ENCODE results near the gene VPS16.
"Not testable (repeated sequence)": the region's sequence is repeated elsewhere in the genome, so short reads cannot be mapped to it uniquely, and the experiment has no call there.

VPS16 gene

DNA sequence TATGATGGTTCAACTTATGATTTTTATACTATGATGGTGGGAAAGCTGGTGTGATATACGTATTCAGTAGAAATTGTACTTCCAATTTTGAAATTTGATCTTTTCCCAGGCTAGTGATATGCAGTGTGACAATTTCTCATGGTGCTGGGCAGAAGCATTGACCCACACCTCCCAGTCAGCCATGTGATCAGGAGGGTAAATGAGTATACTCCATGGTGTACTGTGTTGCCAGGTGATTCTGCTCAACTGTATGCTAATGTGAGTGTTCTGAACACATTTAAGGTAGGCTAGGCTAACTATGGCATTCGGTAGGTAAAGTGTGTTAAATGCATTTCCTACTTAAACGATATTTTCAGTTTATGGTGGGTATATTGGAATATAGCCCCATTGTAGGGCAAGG lies 51.8 kb downstream of the VPS16 start:
- peaks cover 10% of the 10 kb centered on the region for H3K4me1 ChIP-seq (ENCODE audit: control insufficient read depth, insufficient read depth, low read length)
- no peaks in the 10 kb centered on the region for H3K9me3 ChIP-seq (replicated peaks; ENCODE audit: low read length)
- no peak overlapping the region for H3K4me3 ChIP-seq (ENCODE audit: low read length)
- no peaks in the 10 kb centered on the region for H3K36me3 ChIP-seq (ENCODE audit: insufficient read depth, low read length)
- H3K9ac ChIP-seq (ENCODE audit: low read depth, low read length): no peak overlapping the region
- H3K4me2 ChIP-seq (ENCODE audit: low read length): no peak overlapping the region
- H3K27me3 ChIP-seq (ENCODE audit: control insufficient read depth, insufficient read depth, low read length): no peaks in the 10 kb centered on the region

DNA sequence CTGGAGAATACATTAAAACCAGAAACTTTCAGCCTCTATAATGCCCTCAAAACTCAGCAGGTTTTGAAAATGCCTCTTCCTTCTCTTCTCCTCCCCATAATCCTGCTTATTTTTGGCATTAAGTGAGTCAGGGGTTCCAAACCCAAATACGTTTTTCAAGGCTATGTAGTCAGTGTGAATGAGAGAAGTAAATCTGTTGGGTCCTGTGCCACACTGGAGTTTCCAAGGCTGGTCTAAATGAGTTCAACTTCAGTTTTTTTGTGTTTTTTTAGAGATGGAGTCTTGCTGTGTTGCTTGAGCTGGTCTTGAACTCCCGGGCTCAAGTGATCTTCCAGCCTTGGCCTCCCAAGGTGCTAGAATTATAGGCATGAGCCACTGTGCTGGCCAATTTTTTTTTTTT lies 53.7 kb downstream of the VPS16 start:
- H3K9me3 ChIP-seq (replicated peaks; ENCODE audit: low read length): no peaks in the 10 kb centered on the region
- H3K4me2 ChIP-seq (ENCODE audit: low read length): no peak overlapping the region
- no peaks in the 10 kb centered on the region for H3K27me3 ChIP-seq (ENCODE audit: control insufficient read depth, insufficient read depth, low read length)
- peaks cover 10% of the 10 kb centered on the region for H3K4me1 ChIP-seq (ENCODE audit: control insufficient read depth, insufficient read depth, low read length)
- H3K36me3 ChIP-seq (ENCODE audit: insufficient read depth, low read length): no peaks in the 10 kb centered on the region
- no peak overlapping the region for H3K9ac ChIP-seq (ENCODE audit: low read depth, low read length)
- no peak overlapping the region for H3K4me3 ChIP-seq (ENCODE audit: low read length)

DNA sequence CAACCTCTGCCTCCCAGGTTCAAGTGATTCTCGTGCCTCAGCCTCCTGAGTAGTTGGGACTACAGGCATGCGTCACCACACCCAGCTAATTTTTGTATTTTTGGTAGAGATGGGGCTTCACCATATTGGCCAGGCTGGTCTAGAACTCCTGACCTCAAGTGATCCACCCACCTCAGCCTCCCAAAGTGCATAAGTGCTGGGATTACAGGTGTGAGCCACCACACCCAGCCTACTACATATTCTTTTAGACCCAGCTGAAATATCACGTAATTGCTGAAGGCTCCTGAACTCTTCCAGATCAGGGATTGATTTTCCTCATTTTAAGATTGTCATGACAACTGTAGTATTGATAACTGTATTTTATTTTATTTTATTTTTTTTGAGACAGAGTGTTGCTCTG lies 54.6 kb downstream of the VPS16 start:
- H3K9ac ChIP-seq (ENCODE audit: low read depth, low read length); H3K36me3 ChIP-seq (ENCODE audit: insufficient read depth, low read length); H3K27me3 ChIP-seq (ENCODE audit: control insufficient read depth, insufficient read depth, low read length); H3K4me3 ChIP-seq (ENCODE audit: low read length); H3K9me3 ChIP-seq (replicated peaks; ENCODE audit: low read length); H3K4me2 ChIP-seq (ENCODE audit: low read length): not testable (repeated sequence)
- peaks cover 10% of the 10 kb centered on the region for H3K4me1 ChIP-seq (ENCODE audit: control insufficient read depth, insufficient read depth, low read length)

DNA sequence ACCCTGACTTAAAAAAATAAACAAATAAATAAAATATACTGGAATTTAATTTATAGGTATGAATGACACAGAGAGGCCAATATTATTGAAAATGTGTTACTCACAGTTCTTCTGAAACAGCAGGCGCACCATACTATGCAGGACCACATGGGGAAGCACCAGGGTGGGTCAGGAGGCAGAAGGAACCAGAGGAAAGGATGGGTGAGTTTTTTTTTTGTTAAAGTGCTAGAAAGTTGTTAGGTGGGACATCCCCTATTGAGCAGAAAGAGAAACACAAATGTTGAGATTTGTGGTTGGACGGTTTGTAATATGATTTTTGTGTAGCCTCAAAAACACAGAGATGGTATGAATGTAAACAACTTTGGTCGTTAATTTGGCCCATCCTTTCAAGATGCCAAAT lies 58.7 kb downstream of the VPS16 start:
- no peaks in the 10 kb centered on the region for H3K27me3 ChIP-seq (ENCODE audit: control insufficient read depth, insufficient read depth, low read length)
- no peaks in the 10 kb centered on the region for H3K9me3 ChIP-seq (replicated peaks; ENCODE audit: low read length)
- no peak overlapping the region for H3K4me2 ChIP-seq (ENCODE audit: low read length)
- H3K4me1 ChIP-seq (ENCODE audit: control insufficient read depth, insufficient read depth, low read length): no peaks in the 10 kb centered on the region
- no peaks in the 10 kb centered on the region for H3K36me3 ChIP-seq (ENCODE audit: insufficient read depth, low read length)
- no peak overlapping the region for H3K9ac ChIP-seq (ENCODE audit: low read depth, low read length)
- no peak overlapping the region for H3K4me3 ChIP-seq (ENCODE audit: low read length)

DNA sequence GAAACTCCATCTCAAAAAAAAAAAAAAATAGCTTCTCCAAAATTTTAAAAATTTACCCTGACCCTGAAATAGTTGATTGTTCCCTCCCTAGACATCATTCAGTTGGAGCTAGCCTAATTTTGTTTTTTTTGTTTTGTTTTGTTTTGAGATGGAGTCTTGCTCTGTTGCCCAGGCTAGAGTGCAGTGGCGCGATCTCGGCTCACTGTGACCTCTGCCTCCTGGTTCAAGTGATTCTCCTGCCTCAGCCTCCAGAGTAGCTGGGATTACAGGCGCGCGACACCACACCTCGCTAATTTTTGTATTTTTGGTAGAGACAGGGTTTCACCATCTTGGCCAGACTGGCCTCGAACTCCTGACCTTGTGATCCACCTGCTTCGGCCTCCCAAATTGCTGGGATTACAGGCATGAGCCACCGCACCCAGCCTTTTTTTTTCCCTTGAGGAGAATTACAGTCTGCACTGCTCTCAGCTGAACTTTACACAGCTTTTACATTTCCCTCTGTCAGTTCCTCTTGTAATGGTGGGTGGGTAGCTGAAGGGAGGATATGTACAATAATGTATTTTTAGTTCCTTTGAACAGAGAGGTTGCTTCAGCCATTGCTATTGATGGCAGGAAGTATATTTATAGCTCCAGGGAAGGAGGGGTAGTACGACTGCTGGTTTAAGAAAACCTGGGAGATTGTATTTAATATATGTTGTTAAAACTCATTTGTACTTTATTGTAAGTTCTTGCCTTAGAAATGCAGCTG lies 60.5 kb downstream of the VPS16 start:
- no peaks in the 10 kb centered on the region for H3K36me3 ChIP-seq (ENCODE audit: insufficient read depth, low read length)
- no peaks in the 10 kb centered on the region for H3K4me1 ChIP-seq (ENCODE audit: control insufficient read depth, insufficient read depth, low read length)
- no peaks in the 10 kb centered on the region for H3K27me3 ChIP-seq (ENCODE audit: control insufficient read depth, insufficient read depth, low read length)
- no peak overlapping the region for H3K4me2 ChIP-seq (ENCODE audit: low read length)
- no peak overlapping the region for H3K9ac ChIP-seq (ENCODE audit: low read depth, low read length)
- no peaks in the 10 kb centered on the region for H3K9me3 ChIP-seq (replicated peaks; ENCODE audit: low read length)
- H3K4me3 ChIP-seq (ENCODE audit: low read length): no peak overlapping the region

DNA sequence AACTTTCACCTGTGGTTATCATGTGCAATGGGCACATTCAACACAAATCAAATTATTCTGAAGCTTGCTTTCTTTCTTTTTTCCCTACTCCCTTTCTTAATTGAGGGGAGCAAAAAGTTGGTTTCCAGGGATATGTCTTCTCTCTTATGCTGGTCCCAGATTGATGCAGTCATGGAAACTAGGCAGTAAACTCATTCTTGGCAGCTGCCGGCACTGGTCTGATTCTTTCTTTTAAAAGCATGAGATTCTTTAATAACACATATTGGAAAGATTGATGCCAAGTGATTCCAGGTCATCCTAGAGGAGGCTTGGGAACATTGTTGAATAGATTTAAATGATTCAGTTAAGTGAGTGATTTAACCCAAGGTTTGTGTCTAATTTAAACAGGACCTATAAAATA lies 61.7 kb downstream of the VPS16 start:
- Histone ChIP-seq H3K9me3 (replicated peaks; ENCODE audit: low read length) (no peaks in the 10 kb centered on the region), H3K9ac (ENCODE audit: low read depth, low read length) (no peak overlapping the region), H3K36me3 (ENCODE audit: insufficient read depth, low read length) (no peaks in the 10 kb centered on the region), H3K27me3 (ENCODE audit: control insufficient read depth, insufficient read depth, low read length) (no peaks in the 10 kb centered on the region), H3K4me1 (ENCODE audit: control insufficient read depth, insufficient read depth, low read length) (no peaks in the 10 kb centered on the region), H3K4me3 (ENCODE audit: low read length) (no peak overlapping the region), H3K4me2 (ENCODE audit: low read length) (no peak overlapping the region)

DNA sequence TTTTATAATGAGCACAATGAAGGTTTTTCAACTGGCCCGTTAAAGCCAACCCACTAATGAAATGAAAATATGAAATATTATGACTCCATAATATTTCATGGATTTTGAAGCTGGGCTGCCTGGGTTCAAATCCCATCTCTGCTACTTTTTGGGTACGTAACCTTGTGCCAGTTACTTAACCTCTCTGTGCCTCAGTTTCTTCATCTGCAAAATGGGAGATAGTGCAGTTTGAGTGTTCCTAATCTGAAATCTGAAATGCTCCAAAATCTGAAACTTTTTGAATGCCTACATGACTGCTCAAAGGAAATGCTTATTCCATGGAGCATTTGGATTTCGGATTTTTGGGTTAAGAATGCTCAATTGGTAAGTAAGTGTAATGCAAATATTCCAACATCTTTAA lies 62.3 kb downstream of the VPS16 start:
- H3K4me2 ChIP-seq (ENCODE audit: low read length): no peak overlapping the region
- no peaks in the 10 kb centered on the region for H3K9me3 ChIP-seq (replicated peaks; ENCODE audit: low read length)
- H3K9ac ChIP-seq (ENCODE audit: low read depth, low read length): no peak overlapping the region
- H3K36me3 ChIP-seq (ENCODE audit: insufficient read depth, low read length): no peaks in the 10 kb centered on the region
- peaks cover 3% of the 10 kb centered on the region for H3K4me1 ChIP-seq (ENCODE audit: control insufficient read depth, insufficient read depth, low read length)
- H3K27me3 ChIP-seq (ENCODE audit: control insufficient read depth, insufficient read depth, low read length): no peaks in the 10 kb centered on the region
- no peak overlapping the region for H3K4me3 ChIP-seq (ENCODE audit: low read length)

DNA sequence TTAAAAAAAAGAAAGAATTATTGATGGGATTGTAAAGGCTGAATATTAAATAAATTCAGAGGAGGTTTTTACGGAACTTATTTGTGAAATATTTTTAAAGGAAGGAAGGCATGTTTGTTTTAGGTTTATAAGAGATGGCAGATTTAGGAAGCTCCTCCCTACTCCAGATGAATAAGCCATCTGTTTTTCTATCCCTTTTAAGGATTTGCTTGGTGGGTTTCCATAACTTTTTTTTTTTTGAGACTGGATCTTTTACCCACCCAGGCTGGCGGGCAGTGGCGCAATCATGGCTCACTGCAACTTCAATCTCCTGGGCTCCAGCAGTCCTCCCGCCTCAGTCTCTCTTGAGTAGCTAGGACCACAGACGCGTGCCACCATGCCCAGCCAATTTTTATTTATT lies 63.1 kb downstream of the VPS16 start:
- Histone ChIP-seq H3K36me3 (ENCODE audit: insufficient read depth, low read length) (no peaks in the 10 kb centered on the region), H3K4me1 (ENCODE audit: control insufficient read depth, insufficient read depth, low read length) (peaks cover 3% of the 10 kb centered on the region), H3K9ac (ENCODE audit: low read depth, low read length) (no peak overlapping the region), H3K4me2 (ENCODE audit: low read length) (no peak overlapping the region), H3K9me3 (replicated peaks; ENCODE audit: low read length) (no peaks in the 10 kb centered on the region), H3K4me3 (ENCODE audit: low read length) (no peak overlapping the region), H3K27me3 (ENCODE audit: control insufficient read depth, insufficient read depth, low read length) (no peaks in the 10 kb centered on the region)

DNA sequence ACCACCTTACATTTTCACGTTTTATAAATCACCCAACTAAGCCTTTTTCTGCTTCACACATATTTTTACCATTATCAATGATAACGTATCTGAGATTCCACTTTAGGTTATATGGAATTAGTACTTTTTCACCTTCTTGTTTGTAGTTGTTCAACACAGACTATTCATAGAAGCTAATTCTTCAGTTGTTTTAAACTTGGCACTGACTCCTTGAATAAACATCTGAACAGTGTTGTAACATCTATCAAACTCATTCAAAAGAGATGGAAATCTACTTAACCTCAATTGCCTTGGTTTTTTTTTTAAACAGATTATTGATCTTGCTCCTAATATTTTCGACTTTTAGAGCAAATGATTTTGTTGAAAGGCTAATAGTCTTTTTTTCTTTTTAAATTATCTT lies 67.0 kb downstream of the VPS16 start:
- Histone ChIP-seq H3K4me1 (ENCODE audit: control insufficient read depth, insufficient read depth, low read length) (peaks cover 3% of the 10 kb centered on the region), H3K9me3 (replicated peaks; ENCODE audit: low read length) (no peaks in the 10 kb centered on the region), H3K9ac (ENCODE audit: low read depth, low read length) (no peak overlapping the region)

DNA sequence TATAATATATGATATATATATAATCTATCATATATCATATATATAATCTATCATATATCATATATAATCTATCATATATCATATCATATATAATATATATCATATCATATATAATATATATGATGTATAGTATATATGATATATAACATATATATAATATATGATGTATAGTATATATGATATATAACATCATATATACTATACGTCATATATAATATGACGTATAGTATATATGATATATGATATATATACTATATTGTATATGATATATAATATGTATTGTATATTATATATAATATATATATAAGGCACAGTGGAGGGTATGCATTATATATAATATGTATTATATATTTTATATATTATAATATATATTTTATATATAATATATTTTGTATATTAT lies 69.4 kb downstream of the VPS16 start:
- Histone ChIP-seq H3K4me2 (ENCODE audit: low read length) (no peak overlapping the region), H3K4me1 (ENCODE audit: control insufficient read depth, insufficient read depth, low read length) (peaks cover 3% of the 10 kb centered on the region), H3K9ac (ENCODE audit: low read depth, low read length) (no peak overlapping the region), H3K36me3 (ENCODE audit: insufficient read depth, low read length) (no peaks in the 10 kb centered on the region), H3K4me3 (ENCODE audit: low read length) (no peak overlapping the region), H3K27me3 (ENCODE audit: control insufficient read depth, insufficient read depth, low read length) (no peaks in the 10 kb centered on the region), H3K9me3 (replicated peaks; ENCODE audit: low read length) (no peaks in the 10 kb centered on the region)

More for the DNA sequence above, 67.0 kb downstream of the VPS16 start:
- Histone ChIP-seq H3K4me3 (ENCODE audit: low read length) (no peak overlapping the region), H3K36me3 (ENCODE audit: insufficient read depth, low read length) (no peaks in the 10 kb centered on the region), H3K27me3 (ENCODE audit: control insufficient read depth, insufficient read depth, low read length) (no peaks in the 10 kb centered on the region), H3K4me2 (ENCODE audit: low read length) (no peak overlapping the region)

DNA sequence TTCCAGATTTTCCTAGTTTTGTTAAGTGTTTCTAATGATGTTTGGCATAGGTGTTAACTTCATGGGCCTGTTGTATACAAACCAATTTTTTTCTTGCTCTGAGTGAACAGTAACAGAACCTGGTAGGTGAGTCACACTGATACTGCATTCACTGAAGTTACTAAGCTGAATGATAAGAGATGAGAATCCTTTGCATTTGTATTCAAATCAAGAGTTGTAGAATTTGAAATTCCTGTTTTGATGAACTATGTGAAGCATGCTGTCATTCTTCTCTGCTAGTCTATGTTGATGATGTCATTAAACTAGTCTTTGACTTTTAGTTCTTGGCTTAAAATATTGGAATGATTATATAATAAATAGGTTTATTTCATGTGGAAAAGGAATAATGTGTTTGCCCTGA lies 70.7 kb downstream of the VPS16 start:
- no peak overlapping the region for H3K9ac ChIP-seq (ENCODE audit: low read depth, low read length)
- H3K4me3 ChIP-seq (ENCODE audit: low read length): no peak overlapping the region
- peaks cover 3% of the 10 kb centered on the region for H3K4me1 ChIP-seq (ENCODE audit: control insufficient read depth, insufficient read depth, low read length)
- no peaks in the 10 kb centered on the region for H3K36me3 ChIP-seq (ENCODE audit: insufficient read depth, low read length)
- no peaks in the 10 kb centered on the region for H3K27me3 ChIP-seq (ENCODE audit: control insufficient read depth, insufficient read depth, low read length)
- no peak overlapping the region for H3K4me2 ChIP-seq (ENCODE audit: low read length)
- no peaks in the 10 kb centered on the region for H3K9me3 ChIP-seq (replicated peaks; ENCODE audit: low read length)

DNA sequence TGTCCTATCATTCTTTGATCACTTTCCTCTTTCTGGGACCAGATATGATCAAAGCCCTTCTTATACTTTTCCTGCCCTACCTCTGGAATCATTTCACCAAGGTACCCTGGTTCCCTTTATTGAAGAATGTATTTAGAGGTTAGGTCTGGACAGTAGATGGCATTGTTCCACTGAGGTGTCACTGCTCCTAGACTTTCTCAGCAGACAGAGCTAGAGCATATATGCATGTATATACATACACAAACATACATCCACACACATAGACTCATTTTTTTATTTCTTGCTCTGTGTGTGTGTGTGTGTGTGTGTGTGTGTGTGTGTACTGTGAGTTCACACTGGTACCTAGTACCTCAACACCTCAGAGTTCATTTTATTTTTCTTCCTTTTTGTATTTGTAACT lies 73.6 kb downstream of the VPS16 start:
- no peak overlapping the region for H3K9ac ChIP-seq (ENCODE audit: low read depth, low read length)
- no peak overlapping the region for H3K4me3 ChIP-seq (ENCODE audit: low read length)
- no peaks in the 10 kb centered on the region for H3K4me1 ChIP-seq (ENCODE audit: control insufficient read depth, insufficient read depth, low read length)

More for the DNA sequence above, 73.6 kb downstream of the VPS16 start:
- no peak overlapping the region for H3K4me2 ChIP-seq (ENCODE audit: low read length)
- peaks cover 4% of the 10 kb centered on the region for H3K36me3 ChIP-seq (ENCODE audit: insufficient read depth, low read length)
- no peaks in the 10 kb centered on the region for H3K9me3 ChIP-seq (replicated peaks; ENCODE audit: low read length)
- H3K27me3 ChIP-seq (ENCODE audit: control insufficient read depth, insufficient read depth, low read length): no peaks in the 10 kb centered on the region
